Activated CD8-positive, alpha-beta T cell treated with anti-CD3 and anti-CD28 coated beads, Interleukin-2, amount 10 ng/mL, durations not matched to agents 7 days and 5 days (primary cell): ENCODE data around the gene SLC6A13. TPM values are rescaled to one million over a fixed set of nuclear protein-coding genes. Genes with fewer than 3 reads are reported as not detected.

ENCODE experiments used
- ATAC-seq: fragments of 150-1000 bp; cut with Tn5 transposase; one replicate; pipeline ENCODE4 v1.10.0; 2021; ENCODE audit warnings: moderate library complexity
- CTCF ChIA-PET: fragments of 350-600 bp; sonication (Branson Sonifier 250); formaldehyde crosslinking; loops from one replicate; lab custom pipeline; 2021; ENCODE audit warnings: antibody characterized with exemption; lab: Charles Lee
- POLR2A ChIA-PET: fragments of 350-600 bp; sonication (Branson Sonifier 250); formaldehyde crosslinking; loops from one replicate; lab custom pipeline; 2021; ENCODE audit warnings: antibody characterized with exemption; lab: Charles Lee
- DNase-seq: peaks from one replicate; pipeline ENCODE4 v3.0.0-alpha.2; 2020
- H3K27ac Mint-ChIP-seq: one replicate; pipeline ENCODE4 v1.8.0; 2021; ENCODE audit warnings: mild to moderate bottlenecking, mixed read lengths
- H3K27me3 Mint-ChIP-seq: one replicate; pipeline ENCODE4 v1.8.0; 2021; ENCODE audit warnings: low read depth, mixed read lengths
- H3K36me3 Mint-ChIP-seq: one replicate; pipeline ENCODE4 v1.8.0; 2021; ENCODE audit warnings: low read depth, mixed read lengths
- H3K4me1 Mint-ChIP-seq: one replicate; pipeline ENCODE4 v1.8.0; 2021; ENCODE audit warnings: low read depth, mixed read lengths
- H3K4me3 Mint-ChIP-seq: one replicate; pipeline ENCODE4 v1.8.0; 2021; ENCODE audit warnings: mild to moderate bottlenecking, mixed read lengths
- H3K9me3 Mint-ChIP-seq: one replicate; pipeline ENCODE4 v1.8.0; 2022; ENCODE audit warnings: mixed read lengths; ENCODE audit not compliant: insufficient read depth
- total RNA-seq, 2 experiments: library from RNA; stranded (reverse); gene quantifications; one replicate each; pipeline ENCODE4 v1.2.3, GENCODE V29; 2021

Gene SLC6A13
- total RNA-seq, 2 experiments from 2014 or later: 0.26 TPM; not detected in 1

- no peak for ATAC-seq
- CTCF ChIA-PET: interaction anchor here (1.2 kb wide), 1 partner anchor 43 kb away, joined by 3 read pairs; no protein-coding TSS in a partner anchor
- no peaks in the 10 kb centered on the region for H3K36me3 Mint-ChIP-seq
- H3K27ac Mint-ChIP-seq: no peak overlapping the region
- POLR2A ChIA-PET: interaction anchor here (0.5 kb wide), 1 partner anchor 18 kb away, joined by 4 read pairs; no protein-coding TSS in a partner anchor
- H3K4me3 Mint-ChIP-seq: no peak overlapping the region
- H3K27me3 Mint-ChIP-seq: peaks cover 10% of the 10 kb centered on the region
- no peaks in the 10 kb centered on the region for H3K9me3 Mint-ChIP-seq
- peaks cover 14% of the 10 kb centered on the region for H3K4me1 Mint-ChIP-seq
- DNase-seq: no peak
Measured at GRCh38 chr12:263574-263973, 938 bp upstream of the SLC6A13 start.

GRCh38 chr12:262113-262512 is 523 bp downstream of the SLC6A13 start:
- CTCF ChIA-PET: interaction anchor here (1.5 kb wide), 1 partner anchor 42 kb away, joined by 3 read pairs; no protein-coding TSS in a partner anchor
- peaks cover 14% of the 10 kb centered on the region for H3K4me1 Mint-ChIP-seq
- no peak overlapping the region for H3K27ac Mint-ChIP-seq
- no peak overlapping the region for H3K4me3 Mint-ChIP-seq
- POLR2A ChIA-PET: no interaction called here
- peaks cover 14% of the 10 kb centered on the region for H3K27me3 Mint-ChIP-seq
- H3K36me3 Mint-ChIP-seq: no peaks in the 10 kb centered on the region
- H3K9me3 Mint-ChIP-seq: no peaks in the 10 kb centered on the region
- ATAC-seq (no peak), DNase-seq (no peak)

- ChIA-PET POLR2A (no interaction called here), CTCF (no interaction called here)
- H3K36me3 Mint-ChIP-seq: no peaks in the 10 kb centered on the region
- DNase-seq (no peak), ATAC-seq (no peak)
- no peak overlapping the region for H3K27ac Mint-ChIP-seq
- H3K27me3 Mint-ChIP-seq: peaks cover 13% of the 10 kb centered on the region
- H3K9me3 Mint-ChIP-seq: no peaks in the 10 kb centered on the region
- no peaks in the 10 kb centered on the region for H3K4me1 Mint-ChIP-seq
- H3K4me3 Mint-ChIP-seq: no peak overlapping the region
Measured at GRCh38 chr12:257521-258321, 4.9 kb downstream of the SLC6A13 start.

- DNase-seq: no peak
- Mint-ChIP-seq H3K4me3 (no peak overlapping the region), H3K9me3 (no peaks in the 10 kb centered on the region), H3K36me3 (no peaks in the 10 kb centered on the region), H3K4me1 (no peaks in the 10 kb centered on the region), H3K27ac (no peak overlapping the region), H3K27me3 (peaks cover 11% of the 10 kb centered on the region)
- ChIA-PET POLR2A (no interaction called here), CTCF (no interaction called here)
- no peak for ATAC-seq
Measured at GRCh38 chr12:256958-257357, 5.7 kb downstream of the SLC6A13 start.

- POLR2A ChIA-PET: no interaction called here
- H3K4me1 Mint-ChIP-seq: no peaks in the 10 kb centered on the region
- DNase-seq (no peak), ATAC-seq (no peak)
- H3K4me3 Mint-ChIP-seq: no peak overlapping the region
- H3K36me3 Mint-ChIP-seq: no peaks in the 10 kb centered on the region
- no peak overlapping the region for H3K27ac Mint-ChIP-seq
- H3K9me3 Mint-ChIP-seq: no peaks in the 10 kb centered on the region
- CTCF ChIA-PET: no interaction called here
- H3K27me3 Mint-ChIP-seq: peaks cover 11% of the 10 kb centered on the region
Measured at GRCh38 chr12:256225-256624, 6.4 kb downstream of the SLC6A13 start.

- no peak overlapping the region for H3K27ac Mint-ChIP-seq
- H3K4me3 Mint-ChIP-seq: no peak overlapping the region
- ChIA-PET CTCF (no interaction called here), POLR2A (no interaction called here)
- H3K27me3 Mint-ChIP-seq: peaks cover 10% of the 10 kb centered on the region
- DNase-seq (no peak), ATAC-seq (no peak)
- no peaks in the 10 kb centered on the region for H3K9me3 Mint-ChIP-seq
- no peaks in the 10 kb centered on the region for H3K36me3 Mint-ChIP-seq
- no peaks in the 10 kb centered on the region for H3K4me1 Mint-ChIP-seq
Measured at GRCh38 chr12:254912-255311, 7.7 kb downstream of the SLC6A13 start.

- Mint-ChIP-seq H3K9me3 (no peaks in the 10 kb centered on the region), H3K4me1 (no peaks in the 10 kb centered on the region), H3K27me3 (peaks cover 10% of the 10 kb centered on the region), H3K27ac (no peak overlapping the region), H3K36me3 (no peaks in the 10 kb centered on the region), H3K4me3 (no peak overlapping the region)
- no peak for ATAC-seq
- ChIA-PET CTCF (no interaction called here), POLR2A (no interaction called here)
- no peak for DNase-seq
Measured at GRCh38 chr12:254039-254438, 8.6 kb downstream of the SLC6A13 start.

- Mint-ChIP-seq H3K27me3 (peaks cover 9% of the 10 kb centered on the region), H3K36me3 (no peaks in the 10 kb centered on the region), H3K4me3 (no peak overlapping the region), H3K4me1 (no peaks in the 10 kb centered on the region), H3K9me3 (no peaks in the 10 kb centered on the region), H3K27ac (no peak overlapping the region)
- ATAC-seq: no peak
- no peak for DNase-seq
- POLR2A ChIA-PET: no interaction called here
- CTCF ChIA-PET: no interaction called here
Measured at GRCh38 chr12:253116-253831, 9.4 kb downstream of the SLC6A13 start.

- H3K4me1 Mint-ChIP-seq: no peaks in the 10 kb centered on the region
- no peak overlapping the region for H3K27ac Mint-ChIP-seq
- ATAC-seq (no peak), DNase-seq (no peak)
- peaks cover 8% of the 10 kb centered on the region for H3K27me3 Mint-ChIP-seq
- H3K4me3 Mint-ChIP-seq: no peak overlapping the region
- H3K36me3 Mint-ChIP-seq: no peaks in the 10 kb centered on the region
- CTCF ChIA-PET: no interaction called here
- POLR2A ChIA-PET: no interaction called here
- H3K9me3 Mint-ChIP-seq: peaks cover 3% of the 10 kb centered on the region
Measured at GRCh38 chr12:252636-253035, 10.0 kb downstream of the SLC6A13 start.

- H3K4me3 Mint-ChIP-seq: no peak overlapping the region
- H3K27ac Mint-ChIP-seq: no peak overlapping the region
- ATAC-seq (no peak), DNase-seq (no peak)
- peaks cover 3% of the 10 kb centered on the region for H3K27me3 Mint-ChIP-seq
- H3K36me3 Mint-ChIP-seq: no peaks in the 10 kb centered on the region
- CTCF ChIA-PET: no interaction called here
- H3K9me3 Mint-ChIP-seq: peaks cover 7% of the 10 kb centered on the region
- POLR2A ChIA-PET: interaction anchor here (0.5 kb wide), 1 partner anchor 34 kb away, joined by 3 read pairs; no protein-coding TSS in a partner anchor
- no peaks in the 10 kb centered on the region for H3K4me1 Mint-ChIP-seq
Measured at GRCh38 chr12:247271-247670, 15.4 kb downstream of the SLC6A13 start.

GRCh38 chr12:243381-243780 is 19.3 kb downstream of the SLC6A13 start:
- H3K4me3 Mint-ChIP-seq: no peak overlapping the region
- DNase-seq: no peak
- CTCF ChIA-PET: no interaction called here

GRCh38 chr12:242496-242895 is 20.1 kb downstream of the SLC6A13 start:
- ChIA-PET CTCF (interaction anchor here (0.7 kb wide), 1 partner anchor 27 kb away, joined by 3 read pairs; no protein-coding TSS in a partner anchor), POLR2A (no interaction called here)
- Mint-ChIP-seq H3K4me1 (no peaks in the 10 kb centered on the region), H3K4me3 (no peak overlapping the region), H3K27ac (no peak overlapping the region), H3K27me3 (no peaks in the 10 kb centered on the region), H3K9me3 (peaks cover 4% of the 10 kb centered on the region), H3K36me3 (no peaks in the 10 kb centered on the region)
- ATAC-seq (no peak), DNase-seq (no peak)

More at GRCh38 chr12:243381-243780, 19.3 kb downstream of the SLC6A13 start:
- no peaks in the 10 kb centered on the region for H3K36me3 Mint-ChIP-seq
- peaks cover 7% of the 10 kb centered on the region for H3K9me3 Mint-ChIP-seq
- POLR2A ChIA-PET: no interaction called here
- ATAC-seq: no peak
- H3K27ac Mint-ChIP-seq: no peak overlapping the region
- no peaks in the 10 kb centered on the region for H3K27me3 Mint-ChIP-seq
- H3K4me1 Mint-ChIP-seq: no peaks in the 10 kb centered on the region
